Tibial artery (tissue), 4 donors: Measurements from ENCODE around the gene PSD2.

ENCODE experiments used
- DNase-seq, 2 donors: peaks; one replicate each; pipeline ENCODE4 v3.0.0-alpha.2; 2019
- H3K27ac ChIP-seq, 2 donors: fragments of 200-600 bp; sonication (generic) in 1 of 2; 1 replicate in 1 of 2; 2 replicates in 1 of 2; pipeline ENCODE4 v1.5.1; 2018 to 2019; ENCODE audit warnings: mild to moderate bottlenecking in 1 of 2
- H3K27me3 ChIP-seq, 2 donors: fragments of 200-600 bp; sonication (generic) in 1 of 2; one replicate each; pipeline versions ENCODE4 v1.5.1 to v1.6.0; 2016 to 2019
- H3K36me3 ChIP-seq, 3 donors: fragments of 200-600 bp; sonication (generic) in 2 of 3; one replicate each; pipeline ENCODE4 v1.5.1; 2016 to 2019; ENCODE audit warnings: mild to moderate bottlenecking in 2 of 3
- H3K4me1 ChIP-seq, 4 donors: fragments of 200-600 bp; sonication (generic) in 2 of 4; 1 replicate in 3 of 4; 2 replicates in 1 of 4; pipeline ENCODE4 v1.5.1; 2016 to 2019
- H3K4me3 ChIP-seq, 2 donors: fragments of 200-600 bp; sonication (generic) in 1 of 2; 1 replicate in 1 of 2; 2 replicates in 1 of 2; pipeline ENCODE4 v1.5.1; 2018 to 2019; ENCODE audit warnings: mild to moderate bottlenecking in 2 of 2
- H3K9me3 ChIP-seq, 3 donors: fragments of 200-600 bp; sonication (generic) in 1 of 3; one replicate each; pipeline ENCODE4 v1.5.1; 2016 to 2019
- intact Hi-C: fragments of 100-400 bp; cut with DNase I; formaldehyde crosslinking; loops from one replicate; pipeline ENCODE4 v1.15.0; 2023; ENCODE audit warnings: low total_unique reads
- TF ChIP-seq, protein P1 (sequence below), 2 experiments: fragments of 200-600 bp in 1 of 2; fragments of 450-650 bp in 1 of 2; IDR thresholded peaks; one replicate each; pipeline ENCODE4 v1.5.1; 2017 to 2019; ENCODE audit warnings: antibody characterized with exemption in 2 of 2, mild to moderate bottlenecking in 1 of 2, moderate library complexity in 1 of 2

PSD2 gene

DNA sequence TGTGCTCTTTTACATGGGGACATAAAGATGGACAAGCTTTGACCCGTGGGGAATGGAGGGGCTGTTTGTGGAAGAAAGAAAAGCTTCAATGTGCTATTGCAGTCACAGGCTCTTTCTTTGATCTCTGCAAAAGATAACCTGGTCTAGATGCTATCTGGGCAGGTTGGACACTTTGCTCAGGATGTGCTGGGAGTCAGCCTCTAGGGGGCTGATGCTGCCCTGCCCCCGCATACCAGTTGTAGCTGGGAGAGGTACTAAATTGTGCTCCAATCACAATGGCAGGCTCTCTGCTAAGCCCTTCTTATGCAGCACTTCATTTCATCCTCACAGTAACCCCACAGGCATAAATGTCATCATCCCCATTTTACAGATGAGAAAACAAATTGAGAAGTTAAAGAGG is 67.2 kb downstream of the PSD2 start:
- no peaks in the 10 kb centered on the region for H3K27me3 ChIP-seq
- H3K27ac ChIP-seq, result no peak overlapping the region
- intact Hi-C loops, result no loop called here

DNA sequence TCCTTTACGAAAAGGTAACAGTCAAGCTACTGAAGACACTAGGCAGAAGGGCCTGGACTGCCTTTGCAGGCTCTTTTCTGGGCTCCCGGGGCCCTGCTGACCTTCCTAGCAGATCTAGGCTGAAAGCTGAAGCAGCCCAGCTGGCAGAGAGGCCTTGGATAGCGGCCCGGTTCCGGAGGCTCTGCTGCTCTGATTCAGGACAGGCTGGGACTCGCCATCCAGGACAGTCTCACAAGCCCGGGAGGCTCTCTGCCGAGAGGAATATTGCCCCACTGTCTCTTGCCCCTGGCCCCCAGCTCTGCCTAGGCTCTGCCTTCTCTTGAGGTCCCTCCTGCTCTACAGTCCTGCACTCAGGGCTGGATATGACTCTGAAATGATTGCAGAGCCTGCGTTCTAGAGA is 67.8 kb downstream of the PSD2 start:
- TF ChIP-seq, protein P1, sequence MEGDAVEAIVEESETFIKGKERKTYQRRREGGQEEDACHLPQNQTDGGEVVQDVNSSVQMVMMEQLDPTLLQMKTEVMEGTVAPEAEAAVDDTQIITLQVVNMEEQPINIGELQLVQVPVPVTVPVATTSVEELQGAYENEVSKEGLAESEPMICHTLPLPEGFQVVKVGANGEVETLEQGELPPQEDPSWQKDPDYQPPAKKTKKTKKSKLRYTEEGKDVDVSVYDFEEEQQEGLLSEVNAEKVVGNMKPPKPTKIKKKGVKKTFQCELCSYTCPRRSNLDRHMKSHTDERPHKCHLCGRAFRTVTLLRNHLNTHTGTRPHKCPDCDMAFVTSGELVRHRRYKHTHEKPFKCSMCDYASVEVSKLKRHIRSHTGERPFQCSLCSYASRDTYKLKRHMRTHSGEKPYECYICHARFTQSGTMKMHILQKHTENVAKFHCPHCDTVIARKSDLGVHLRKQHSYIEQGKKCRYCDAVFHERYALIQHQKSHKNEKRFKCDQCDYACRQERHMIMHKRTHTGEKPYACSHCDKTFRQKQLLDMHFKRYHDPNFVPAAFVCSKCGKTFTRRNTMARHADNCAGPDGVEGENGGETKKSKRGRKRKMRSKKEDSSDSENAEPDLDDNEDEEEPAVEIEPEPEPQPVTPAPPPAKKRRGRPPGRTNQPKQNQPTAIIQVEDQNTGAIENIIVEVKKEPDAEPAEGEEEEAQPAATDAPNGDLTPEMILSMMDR (IDR thresholded peaks at IDR 0.05), result no peak
- peaks cover 0 to 10% (median 4%) of the 10 kb centered on the region in 4 donors for H3K4me1 ChIP-seq
- no peaks in the 10 kb centered on the region for H3K27me3 ChIP-seq
- peak; percentile 37 to 73 for DNase-seq
- H3K27ac ChIP-seq, result no peak overlapping the region
- intact Hi-C loops, result no loop called here
- no peak overlapping the region for H3K4me3 ChIP-seq
- no peaks in the 10 kb centered on the region for H3K9me3 ChIP-seq
- no peaks in the 10 kb centered on the region for H3K36me3 ChIP-seq

More for the DNA sequence above, 67.2 kb downstream of the PSD2 start:
- H3K4me1 ChIP-seq, result peaks cover 0 to 10% (median 4%) of the 10 kb centered on the region in 4 donors
- no peaks in the 10 kb centered on the region for H3K9me3 ChIP-seq
- no peak overlapping the region for H3K4me3 ChIP-seq
- TF ChIP-seq, protein P1 (IDR thresholded peaks at IDR 0.05), result no peak
- DNase-seq, result no peak
- H3K36me3 ChIP-seq, result no peaks in the 10 kb centered on the region

DNA sequence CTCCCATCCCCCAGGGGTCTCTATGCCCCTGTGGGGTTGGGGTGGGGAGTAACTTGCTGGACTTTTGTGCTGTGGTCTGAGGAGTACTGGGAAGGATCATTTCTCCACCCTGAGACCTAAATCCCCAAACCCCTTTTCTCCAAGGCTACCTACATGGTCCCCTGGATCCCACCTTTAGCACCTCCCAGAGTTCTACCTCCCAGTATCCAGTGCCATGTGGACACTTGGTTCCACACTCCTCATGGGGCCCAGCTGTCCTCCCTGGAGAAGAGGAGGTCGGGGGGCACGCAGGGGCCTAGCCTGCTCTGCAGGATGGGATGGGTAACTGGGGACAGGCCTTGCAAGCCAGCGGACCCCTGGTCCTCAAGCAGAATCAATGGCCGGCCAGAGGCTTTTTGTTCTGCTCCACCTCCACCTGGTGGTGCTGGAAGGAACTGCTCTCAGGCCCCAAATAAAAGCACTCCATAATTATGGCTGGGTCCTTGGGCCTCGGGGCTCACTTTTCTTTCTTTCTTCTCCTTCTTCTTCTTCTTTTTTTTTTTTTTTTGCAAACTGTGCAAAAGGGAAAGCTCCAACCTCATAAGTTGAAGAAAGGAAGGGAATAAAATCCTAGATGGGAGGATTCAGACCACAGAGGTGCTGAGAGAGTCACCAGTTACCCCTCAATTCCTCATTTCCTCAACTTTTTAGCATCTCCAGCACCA is 68.4 kb downstream of the PSD2 start:
- TF ChIP-seq, protein P1 (IDR thresholded peaks at IDR 0.05), result peak; percentile 73 to 88
- H3K27ac ChIP-seq, result no peak overlapping the region

DNA sequence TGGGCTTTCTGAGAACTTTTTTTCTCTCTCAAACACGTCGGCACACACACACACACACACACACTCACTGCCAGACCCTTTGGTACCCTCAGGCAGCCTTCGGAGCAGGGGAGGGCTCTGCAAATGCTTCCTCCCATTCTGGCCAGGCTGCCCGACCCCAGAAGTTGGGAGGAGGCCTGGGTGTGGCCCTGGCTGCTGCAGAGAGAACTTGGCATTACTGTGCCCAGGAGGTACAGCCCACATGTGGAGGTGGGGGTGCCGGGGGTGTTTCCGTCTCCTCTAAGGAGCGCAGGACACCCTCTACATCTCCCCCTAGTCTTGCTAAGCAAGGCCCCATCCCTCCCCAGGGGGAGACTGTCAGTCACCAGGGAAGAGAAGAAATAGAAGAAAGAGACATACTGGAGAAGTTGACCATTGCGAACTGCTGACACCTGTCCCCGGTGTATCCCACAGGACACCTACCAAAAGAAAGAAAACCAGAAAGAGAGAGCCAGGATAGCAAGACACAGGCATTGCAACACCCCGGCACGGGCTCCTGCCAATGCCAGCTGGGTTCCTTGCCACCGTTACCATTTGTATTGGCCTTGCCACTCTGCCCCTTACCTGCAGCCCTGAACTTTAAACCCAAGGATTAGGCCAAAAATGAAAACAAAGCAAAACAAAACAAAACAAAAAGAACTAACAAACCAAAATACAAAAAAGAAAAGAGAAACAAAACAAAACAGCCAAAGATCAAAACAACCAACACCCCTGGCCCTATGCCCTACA is 69.3 kb downstream of the PSD2 start:
- no peak for DNase-seq
- Histone ChIP-seq H3K4me1 (peaks cover 0 to 16% (median 8%) of the 10 kb centered on the region in 4 donors), H3K27me3 (no peaks in the 10 kb centered on the region), H3K4me3 (no peak overlapping the region), H3K36me3 (no peaks in the 10 kb centered on the region), H3K27ac (no peak overlapping the region), H3K9me3 (no peaks in the 10 kb centered on the region)
- TF ChIP-seq, protein P1 (IDR thresholded peaks at IDR 0.05), result no peak
- intact Hi-C loops, result loop anchor here (1.0 kb wide), 1 partner anchor 78 kb away; no protein-coding TSS in a partner anchor

More for the DNA sequence above, 68.4 kb downstream of the PSD2 start:
- H3K36me3 ChIP-seq, result no peaks in the 10 kb centered on the region
- DNase-seq, result peak; percentile 70 to 79
- H3K4me1 ChIP-seq, result peaks cover 0 to 11% (median 4%) of the 10 kb centered on the region in 4 donors
- no peak overlapping the region for H3K4me3 ChIP-seq
- no peaks in the 10 kb centered on the region for H3K9me3 ChIP-seq
- intact Hi-C loops, result loop anchor here (1.0 kb wide), 1 partner anchor 77 kb away; no protein-coding TSS in a partner anchor
- H3K27me3 ChIP-seq, result no peaks in the 10 kb centered on the region

DNA sequence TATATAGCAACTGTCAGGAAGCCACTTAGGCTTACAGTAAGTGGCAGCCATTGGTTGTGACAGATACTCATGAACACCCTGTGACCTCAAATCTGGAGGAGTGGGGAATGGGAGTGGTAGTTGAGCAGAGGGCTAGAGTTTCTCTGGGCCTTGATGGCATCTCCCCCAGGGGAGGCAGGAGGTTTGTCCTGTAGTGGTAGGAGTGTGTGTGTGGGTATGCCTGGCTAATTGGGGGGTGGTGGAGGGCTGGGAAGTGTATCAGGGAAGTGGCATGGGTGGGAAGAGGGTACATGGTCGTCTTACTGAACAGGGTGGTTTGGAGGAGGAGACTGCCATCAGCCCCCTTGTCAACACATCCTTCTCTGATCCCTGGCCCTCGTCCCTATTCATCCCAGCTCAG is 71.5 kb downstream of the PSD2 start:
- no peaks in the 10 kb centered on the region for H3K9me3 ChIP-seq
- intact Hi-C loops, result no loop called here
- no peak for DNase-seq

More for the DNA sequence above, 71.5 kb downstream of the PSD2 start:
- no peaks in the 10 kb centered on the region for H3K36me3 ChIP-seq
- H3K27ac ChIP-seq, result no peak overlapping the region
- TF ChIP-seq, protein P1 (IDR thresholded peaks at IDR 0.05), result no peak
- H3K4me1 ChIP-seq, result peaks cover 0 to 22% (median 8%) of the 10 kb centered on the region in 4 donors
- no peak overlapping the region for H3K4me3 ChIP-seq
- H3K27me3 ChIP-seq, result no peaks in the 10 kb centered on the region
